ENCODE results near the gene PRPSAP2.

PRPSAP2 gene

GRCh38 chr17:18959845-18960240 is 101.9 kb downstream of the PRPSAP2 start:
- Histone ChIP-seq H3K27me3 (ENCODE audit: control insufficient read depth, insufficient read depth, low read length) (no peaks in the 10 kb centered on the region), H3K36me3 (ENCODE audit: control insufficient read depth, insufficient read depth, low read length) (no peaks in the 10 kb centered on the region), H3K4me1 (ENCODE audit: control insufficient read depth, insufficient read depth, low read length) (peaks cover 4% of the 10 kb centered on the region), H3K9ac (ENCODE audit: low read depth, low read length) (no peak overlapping the region), H3K9me3 (ENCODE audit: control insufficient read depth, insufficient read depth, low read length) (no peaks in the 10 kb centered on the region), H3K4me3 (ENCODE audit: low read depth, low read length) (no peak overlapping the region)

- H3K9me3 ChIP-seq (ENCODE audit: control insufficient read depth, insufficient read depth, low read length): no peaks in the 10 kb centered on the region
- no peaks in the 10 kb centered on the region for H3K27me3 ChIP-seq (ENCODE audit: control insufficient read depth, insufficient read depth, low read length)
- H3K36me3 ChIP-seq (ENCODE audit: control insufficient read depth, insufficient read depth, low read length): no peaks in the 10 kb centered on the region
- H3K4me1 ChIP-seq (ENCODE audit: control insufficient read depth, insufficient read depth, low read length): peaks cover 4% of the 10 kb centered on the region
- H3K9ac ChIP-seq (ENCODE audit: low read depth, low read length): no peak overlapping the region
- H3K4me3 ChIP-seq (ENCODE audit: low read depth, low read length): no peak overlapping the region
Measured at GRCh38 chr17:18960241-18960665, 102.3 kb downstream of the PRPSAP2 start.

DNA sequence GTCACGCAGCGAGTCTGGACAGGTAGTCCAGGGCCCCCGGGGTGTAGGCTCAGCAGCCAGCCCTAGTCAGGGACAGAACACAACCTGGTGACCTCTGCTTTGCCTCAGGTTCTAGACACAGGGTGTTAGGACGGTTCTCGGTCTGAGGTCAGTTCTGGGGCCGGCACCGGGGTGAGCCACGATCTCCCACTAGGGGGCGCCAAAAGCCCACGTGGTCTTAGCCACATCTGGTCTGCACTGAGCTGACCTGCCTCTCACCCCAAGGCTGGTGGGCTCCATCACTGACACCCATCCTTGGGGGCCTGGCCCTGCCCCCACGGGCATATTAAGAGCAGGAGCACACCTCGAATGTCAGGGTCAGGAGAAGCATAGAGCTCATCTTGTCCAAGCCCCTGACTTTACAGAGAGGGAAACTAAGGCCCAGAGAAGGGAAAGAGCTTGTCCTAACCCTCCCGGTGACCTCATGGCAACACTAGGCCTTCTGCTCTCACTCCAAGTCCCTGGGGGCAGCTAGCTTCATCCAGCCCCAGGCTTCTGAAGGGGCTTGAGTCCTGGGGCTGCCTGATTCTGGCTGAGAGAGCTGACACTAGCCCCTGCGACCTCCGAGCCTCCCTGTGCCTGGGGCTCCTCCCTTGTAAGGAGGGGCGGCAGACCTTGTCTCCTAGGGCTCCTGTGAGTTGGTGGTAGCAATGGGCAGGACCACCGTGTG is 103.0 kb downstream of the PRPSAP2 start:
- no peaks in the 10 kb centered on the region for H3K27me3 ChIP-seq (ENCODE audit: control insufficient read depth, insufficient read depth, low read length)

GRCh38 chr17:18961634-18962493 is 103.9 kb downstream of the PRPSAP2 start:
- Histone ChIP-seq H3K4me1 (ENCODE audit: control insufficient read depth, insufficient read depth, low read length) (peaks cover 4% of the 10 kb centered on the region), H3K4me3 (ENCODE audit: low read depth, low read length) (no peak overlapping the region), H3K36me3 (ENCODE audit: control insufficient read depth, insufficient read depth, low read length) (no peaks in the 10 kb centered on the region), H3K9ac (ENCODE audit: low read depth, low read length) (no peak overlapping the region), H3K27me3 (ENCODE audit: control insufficient read depth, insufficient read depth, low read length) (no peaks in the 10 kb centered on the region), H3K9me3 (ENCODE audit: control insufficient read depth, insufficient read depth, low read length) (no peaks in the 10 kb centered on the region)

More for the DNA sequence above, 103.0 kb downstream of the PRPSAP2 start:
- no peak overlapping the region for H3K9ac ChIP-seq (ENCODE audit: low read depth, low read length)
- H3K9me3 ChIP-seq (ENCODE audit: control insufficient read depth, insufficient read depth, low read length): no peaks in the 10 kb centered on the region
- no peak overlapping the region for H3K4me3 ChIP-seq (ENCODE audit: low read depth, low read length)
- peaks cover 4% of the 10 kb centered on the region for H3K4me1 ChIP-seq (ENCODE audit: control insufficient read depth, insufficient read depth, low read length)
- H3K36me3 ChIP-seq (ENCODE audit: control insufficient read depth, insufficient read depth, low read length): no peaks in the 10 kb centered on the region

- Histone ChIP-seq H3K27me3 (ENCODE audit: control insufficient read depth, insufficient read depth, low read length) (no peaks in the 10 kb centered on the region), H3K9ac (ENCODE audit: low read depth, low read length) (no peak overlapping the region), H3K9me3 (ENCODE audit: control insufficient read depth, insufficient read depth, low read length) (no peaks in the 10 kb centered on the region), H3K4me3 (ENCODE audit: low read depth, low read length) (no peak overlapping the region), H3K36me3 (ENCODE audit: control insufficient read depth, insufficient read depth, low read length) (no peaks in the 10 kb centered on the region), H3K4me1 (ENCODE audit: control insufficient read depth, insufficient read depth, low read length) (peaks cover 4% of the 10 kb centered on the region)
Measured at GRCh38 chr17:18962494-18962815, 104.5 kb downstream of the PRPSAP2 start.

DNA sequence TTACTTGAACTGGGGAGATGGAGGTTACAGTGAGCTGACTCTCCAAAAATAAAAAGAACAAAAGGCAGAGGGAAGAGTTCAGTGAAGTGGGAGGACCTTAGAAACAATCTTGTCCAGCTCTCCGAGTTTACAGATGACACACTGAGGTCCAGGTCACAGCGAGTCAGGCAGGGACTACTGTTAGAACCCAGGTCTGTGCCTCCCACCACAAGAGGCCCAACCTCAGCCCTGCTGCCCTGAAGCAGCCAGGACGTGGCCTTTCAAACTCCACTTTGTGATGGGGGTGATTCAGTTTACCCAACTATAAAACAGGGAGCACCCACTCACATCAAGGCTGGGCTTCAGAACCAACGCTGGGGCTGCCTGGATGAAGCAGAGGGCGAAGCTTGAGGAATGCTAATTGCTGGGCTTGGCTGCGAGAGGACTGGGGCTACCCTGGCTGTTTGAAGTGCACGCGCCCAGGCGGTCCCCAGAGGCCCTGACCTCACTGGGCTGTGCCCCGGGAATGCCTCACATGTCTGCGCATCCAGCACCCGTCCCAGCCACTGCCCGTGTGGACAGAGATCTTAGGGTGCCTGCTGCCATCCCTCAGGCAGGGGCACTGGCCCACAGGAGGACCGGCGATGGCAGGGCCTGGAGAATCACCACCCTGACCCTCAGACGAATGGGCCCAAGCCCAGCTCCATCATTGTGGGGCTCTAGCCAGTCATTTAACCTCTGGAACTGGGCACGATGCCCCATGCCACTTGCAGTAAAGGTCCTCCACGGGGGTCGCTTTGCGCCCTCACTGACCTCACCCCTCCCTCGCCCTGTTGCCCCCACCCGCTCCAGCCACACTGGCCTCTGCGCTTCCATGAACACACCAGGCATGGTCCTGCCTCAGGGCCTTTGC is 105.4 kb downstream of the PRPSAP2 start:
- H3K36me3 ChIP-seq (ENCODE audit: control insufficient read depth, insufficient read depth, low read length): no peaks in the 10 kb centered on the region
- H3K4me1 ChIP-seq (ENCODE audit: control insufficient read depth, insufficient read depth, low read length): peaks cover 4% of the 10 kb centered on the region
- no peaks in the 10 kb centered on the region for H3K9me3 ChIP-seq (ENCODE audit: control insufficient read depth, insufficient read depth, low read length)
- no peak overlapping the region for H3K4me3 ChIP-seq (ENCODE audit: low read depth, low read length)
- no peak overlapping the region for H3K9ac ChIP-seq (ENCODE audit: low read depth, low read length)
- no peaks in the 10 kb centered on the region for H3K27me3 ChIP-seq (ENCODE audit: control insufficient read depth, insufficient read depth, low read length)

DNA sequence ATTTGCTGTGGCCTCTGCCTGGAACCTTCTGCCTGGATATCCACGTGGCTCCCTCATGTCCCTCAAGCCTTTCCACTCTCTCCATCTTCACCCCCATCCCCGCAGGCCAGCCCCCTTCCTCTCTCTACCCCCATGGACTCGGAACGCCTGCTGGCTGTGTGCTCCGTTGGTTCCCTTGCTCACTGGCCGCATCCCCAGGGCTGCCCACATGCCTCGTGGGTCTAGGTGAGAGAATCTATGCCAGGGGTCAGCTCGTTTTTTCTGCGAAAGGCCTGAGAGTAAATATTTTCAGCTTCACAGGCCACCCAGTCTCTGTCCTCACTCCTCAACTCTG is 106.1 kb downstream of the PRPSAP2 start:
- Histone ChIP-seq H3K36me3 (ENCODE audit: control insufficient read depth, insufficient read depth, low read length) (no peaks in the 10 kb centered on the region), H3K9me3 (ENCODE audit: control insufficient read depth, insufficient read depth, low read length) (no peaks in the 10 kb centered on the region), H3K9ac (ENCODE audit: low read depth, low read length) (no peak overlapping the region), H3K27me3 (ENCODE audit: control insufficient read depth, insufficient read depth, low read length) (no peaks in the 10 kb centered on the region), H3K4me3 (ENCODE audit: low read depth, low read length) (no peak overlapping the region), H3K4me1 (ENCODE audit: control insufficient read depth, insufficient read depth, low read length) (peaks cover 4% of the 10 kb centered on the region)

- Histone ChIP-seq H3K9ac (ENCODE audit: low read depth, low read length) (peak overlapping the region; percentile 47), H3K4me1 (ENCODE audit: control insufficient read depth, insufficient read depth, low read length) (peaks cover 4% of the 10 kb centered on the region)
Measured at GRCh38 chr17:18964550-18964949, 106.6 kb downstream of the PRPSAP2 start.

GRCh38 chr17:18965530-18966236 is 107.8 kb downstream of the PRPSAP2 start:
- Histone ChIP-seq H3K36me3 (ENCODE audit: control insufficient read depth, insufficient read depth, low read length) (peaks cover 8% of the 10 kb centered on the region), H3K27me3 (ENCODE audit: control insufficient read depth, insufficient read depth, low read length) (no peaks in the 10 kb centered on the region), H3K4me3 (ENCODE audit: low read depth, low read length) (no peak overlapping the region), H3K9me3 (ENCODE audit: control insufficient read depth, insufficient read depth, low read length) (no peaks in the 10 kb centered on the region), H3K4me1 (ENCODE audit: control insufficient read depth, insufficient read depth, low read length) (peaks cover 4% of the 10 kb centered on the region), H3K9ac (ENCODE audit: low read depth, low read length) (no peak overlapping the region)

More at GRCh38 chr17:18964550-18964949, 106.6 kb downstream of the PRPSAP2 start:
- Histone ChIP-seq H3K4me3 (ENCODE audit: low read depth, low read length) (no peak overlapping the region), H3K27me3 (ENCODE audit: control insufficient read depth, insufficient read depth, low read length) (no peaks in the 10 kb centered on the region), H3K36me3 (ENCODE audit: control insufficient read depth, insufficient read depth, low read length) (no peaks in the 10 kb centered on the region), H3K9me3 (ENCODE audit: control insufficient read depth, insufficient read depth, low read length) (no peaks in the 10 kb centered on the region)

DNA sequence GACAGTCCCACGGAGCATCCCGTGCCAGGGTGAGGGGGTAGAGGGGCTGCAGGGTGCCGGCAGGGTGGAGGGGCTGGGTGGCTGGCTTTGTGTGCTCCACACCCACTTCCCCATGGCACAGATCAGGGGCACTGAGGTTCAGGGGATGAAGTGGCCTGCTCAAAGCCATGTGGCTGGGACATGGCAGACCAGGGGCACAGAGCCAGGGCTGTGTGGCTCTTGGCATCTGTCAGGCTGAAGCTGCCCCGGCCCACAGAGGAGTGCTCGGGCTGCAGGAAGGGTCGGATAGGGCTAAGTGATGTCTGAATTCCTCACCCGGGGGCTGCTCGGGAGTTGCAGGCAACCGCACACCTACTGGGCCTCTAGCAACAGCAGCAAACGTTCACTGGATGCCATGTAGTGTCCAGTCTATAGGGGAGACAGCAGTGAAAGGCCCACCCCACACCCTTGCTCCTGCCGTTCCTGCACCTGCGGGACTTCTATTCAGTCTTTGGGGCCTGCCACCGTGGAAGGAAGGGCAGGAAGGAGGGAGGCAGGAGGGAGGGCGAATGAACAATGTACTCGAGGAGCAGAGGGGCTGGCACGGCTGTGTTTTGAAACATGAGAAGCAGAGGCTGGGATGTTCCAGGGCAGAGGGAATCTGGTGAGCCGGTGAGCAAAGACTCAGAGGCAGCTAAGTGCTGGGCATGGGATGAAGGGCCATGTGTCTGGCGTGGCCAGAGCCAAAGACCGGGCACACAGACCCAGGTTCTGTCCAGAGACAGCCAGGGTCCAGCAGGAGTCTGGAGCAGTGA is 109.1 kb downstream of the PRPSAP2 start:
- H3K9ac ChIP-seq (ENCODE audit: low read depth, low read length): no peak overlapping the region
- H3K4me1 ChIP-seq (ENCODE audit: control insufficient read depth, insufficient read depth, low read length): peaks cover 4% of the 10 kb centered on the region
- H3K4me3 ChIP-seq (ENCODE audit: low read depth, low read length): no peak overlapping the region
- H3K27me3 ChIP-seq (ENCODE audit: control insufficient read depth, insufficient read depth, low read length): no peaks in the 10 kb centered on the region
- H3K9me3 ChIP-seq (ENCODE audit: control insufficient read depth, insufficient read depth, low read length): no peaks in the 10 kb centered on the region
- H3K36me3 ChIP-seq (ENCODE audit: control insufficient read depth, insufficient read depth, low read length): peaks cover 20% of the 10 kb centered on the region

Measured in iPS-15b (cell line).